K562 (cell line): Measurements from ENCODE around the gene PRPF38A. TPM values are rescaled to one million over a fixed set of nuclear protein-coding genes. Genes with fewer than 3 reads are reported as not detected.
"Not testable (repeated sequence)": the region's sequence is repeated elsewhere in the genome, so short reads cannot be mapped to it uniquely, and the experiment has no call there.

Experiments
- ATAC-seq: fragments of 200-7000 bp; cut with Tn5 transposase; 3 replicates; pipeline ENCODE4 v1.9.1; 2020; ENCODE audit warnings: moderate library complexity
- BruUV-seq: library from RNA; stranded (reverse); fragments of 400-500 nt; replicated peaks from 2 replicates; lab custom pipeline; 2021; lab: Mats Ljungman, UMichigan
- CTCF ChIA-PET: fragments of 300-600 bp; formaldehyde crosslinking; extraction: SDS; loops from one replicate; lab custom pipeline; 2021; ENCODE audit warnings: low intra/inter-chr PET ratio; lab: Yijun Ruan, JAX
- POLR2A ChIA-PET: fragments of 300-600, 350-650 bp; sonication (Branson Sonifier 250); formaldehyde crosslinking; extraction: SDS; loops from one replicate; lab custom pipeline; 2021; ENCODE audit warnings: antibody characterized with exemption, inconsistent platforms; lab: Yijun Ruan, JAX
- DNase-seq, 4 experiments: peaks; one replicate each; pipeline versions ENCODE4 v3.0.0 to v3.0.0-alpha.2; 2011 to 2018; ENCODE audit warnings: low spot score in 3 of 4, mixed read lengths in 3 of 4; ENCODE audit errors: extremely low read depth in 1 of 4
- FAIRE-seq: peaks from 2 replicates; lab custom pipeline; 2011; peaks lifted over from hg19 to GRCh38; lab: Jason Lieb, UNC
- H2AFZ ChIP-seq: 2 replicates; pipeline ENCODE4 v1.6.0; 2011; ENCODE audit warnings: low read depth, low read length, control low read depth, inconsistent platforms
- H3K27ac ChIP-seq: fragments of 200-600 bp; 3 replicates; pipeline ENCODE4 v1.8.0; 2011; ENCODE audit warnings: low read depth, mild to moderate bottlenecking, control low read depth, inconsistent platforms, low read length, moderate library complexity, mixed read lengths; ENCODE audit errors: extremely low read depth
- H3K27me3 ChIP-seq, 2 experiments: fragments of 300-600 bp in 1 of 2; 2 replicates in 1 of 2; 3 replicates in 1 of 2; pipeline versions ENCODE4 v1.6.0 to v1.8.0; 2011; ENCODE audit warnings: inconsistent platforms in 2 of 2, low read length in 2 of 2, mild to moderate bottlenecking in 1 of 2, mixed read lengths in 1 of 2, moderate library complexity in 1 of 2; ENCODE audit not compliant: control insufficient read depth in 2 of 2, insufficient read depth in 2 of 2
- H3K36me3 ChIP-seq: fragments of 300-600 bp; 3 replicates; pipeline ENCODE4 v1.8.0; 2011; ENCODE audit warnings: mild to moderate bottlenecking, low read length, inconsistent platforms; ENCODE audit not compliant: control insufficient read depth, insufficient read depth
- H3K4me1 ChIP-seq, 2 experiments: fragments of 200-600 bp in 1 of 2; replicated peaks in 1 of 2; 2 replicates in 1 of 2; 3 replicates in 1 of 2; pipeline versions ENCODE4 v1.5.1 to v1.8.0; 2011; ENCODE audit warnings: inconsistent platforms in 2 of 2, low read length in 2 of 2, mild to moderate bottlenecking in 1 of 2, mixed read lengths in 1 of 2, moderate library complexity in 1 of 2; ENCODE audit not compliant: control insufficient read depth in 2 of 2, insufficient read depth in 2 of 2
- H3K4me2 ChIP-seq: 2 replicates; pipeline ENCODE4 v1.6.1; 2011; ENCODE audit warnings: low read length, control low read depth, inconsistent platforms, mixed read lengths; ENCODE audit not compliant: insufficient read depth
- H3K4me3 ChIP-seq: fragments of 200-600 bp; sonication (generic), shearing (Covaris generic); 2 replicates; pipeline ENCODE4 v1.5.1; 2016; ENCODE audit warnings: control low read depth, inconsistent platforms
- H3K79me2 ChIP-seq: fragments of 200-600 bp; 3 replicates; pipeline ENCODE4 v1.8.0; 2011; ENCODE audit warnings: low read length, inconsistent platforms; ENCODE audit not compliant: control insufficient read depth, insufficient read depth
- H3K9ac ChIP-seq, 2 experiments: 2 replicates each; pipeline versions ENCODE4 v1.6.0 to v1.6.1; 2011; ENCODE audit warnings: low read depth in 2 of 2, low read length in 2 of 2, control low read depth in 1 of 2, inconsistent platforms in 1 of 2, mild to moderate bottlenecking in 1 of 2, mixed read lengths in 1 of 2; ENCODE audit not compliant: insufficient read depth in 1 of 2
- H3K9me1 ChIP-seq: one replicate; pipeline ENCODE4 v1.6.0; 2011; ENCODE audit warnings: inconsistent platforms, mild to moderate bottlenecking, low read length, moderate library complexity; ENCODE audit not compliant: control insufficient read depth, insufficient read depth
- H3K9me3 ChIP-seq: replicated peaks from 2 replicates; pipeline ENCODE4 v1.5.1; 2011; ENCODE audit warnings: low read depth, low read length, inconsistent platforms; ENCODE audit not compliant: control insufficient read depth, insufficient read depth
- H4K20me1 ChIP-seq: replicated peaks from 2 replicates; pipeline ENCODE4 v1.6.1; 2011; ENCODE audit warnings: low read length, inconsistent platforms, mixed read lengths; ENCODE audit not compliant: control insufficient read depth, insufficient read depth
- ILF3 ChIP-seq: fragments of 450-650 bp; IDR thresholded peaks from 2 replicates; pipeline ENCODE4 v1.6.1; 2018; ENCODE audit warnings: antibody characterized with exemption, mild to moderate bottlenecking, moderate library complexity, borderline replicate concordance
- POLR2G ChIP-seq: fragments of 200-400 bp; formaldehyde crosslinking; IDR thresholded peaks from 2 replicates; pipeline ENCODE4 v1.6.1; 2017; ENCODE audit warnings: low read depth, mild to moderate bottlenecking, antibody characterized with exemption, low read length, moderate library complexity
- WGBS: fragments of 100-300 bp; shearing (Covaris generic); methylation state at CpG from one replicate; pipeline ENCODE4 v1.1.6; 2016; ENCODE audit warnings: low coverage, mixed read lengths; ENCODE audit not compliant: insufficient coverage; ENCODE audit errors: missing lambda C conversion rate; 5-methylcytosine and 5-hydroxymethylcytosine counted together
- in situ Hi-C: fragments of 300-500 bp; cut with MboI; formaldehyde crosslinking; loops from 4 replicates; pipeline ENCODE4 v1.15.0; 2018; ENCODE audit warnings: inconsistent platforms, mixed read lengths
- intact Hi-C: fragments of 100-400 bp; cut with micrococcal nuclease; formaldehyde crosslinking; loops from 2 replicates; pipeline ENCODE4 v1.14.2; 2022
- polyA plus RNA-seq, 8 experiments: library from polyadenylated mRNA; depleted of rRNA in 4 of 8; stranded (reverse) in 5 of 8; unstranded in 3 of 8; fragments of >200 nt; fragmentation: Nextera tagmentation in 2 of 8; fragmentation: Illumina TruSeq in 1 of 8; extraction: Ambion mirVana in 2 of 8; extraction: Trizol in 1 of 8; gene quantifications; 2 replicates each; pipeline versions ENCODE4 v1.2.1 to v1.2.3, GENCODE V29; 2011 to 2014; ENCODE audit warnings: inconsistent platforms in 1 of 8, missing spikeins in 1 of 8
- total RNA-seq, 7 experiments: library from RNA; depleted of rRNA in 6 of 7; stranded (reverse); fragments of >200 nt in 6 of 7; fragmentation: Illumina TruSeq in 2 of 7; extraction: Trizol in 2 of 7; gene quantifications; 2 replicates each; pipeline versions ENCODE4 v1.2.1 to v1.2.3, GENCODE V29; 2011 to 2021; ENCODE audit warnings: low replicate concordance in 1 of 7
- TF ChIP-seq, protein P1 (sequence below): sonication (generic); formaldehyde crosslinking; IDR thresholded peaks from 2 replicates; pipeline ENCODE4 v1.8.1; 2023; ENCODE audit warnings: mild to moderate bottlenecking, missing genetic modification reagents
- TF ChIP-seq, protein P2 (sequence below): IDR thresholded peaks from 3 replicates; pipeline ENCODE4 v1.6.1; 2011; ENCODE audit warnings: borderline replicate concordance, mild to moderate bottlenecking, moderate library complexity; ENCODE audit not compliant: insufficient read length; ENCODE audit errors: extremely low read depth

The PRPF38A gene
- total and polyA plus RNA-seq, 9 of the 15 experiments (the other 6 are each of a cell fraction or from before 2014, with no cell fraction given), result 53.6 to 198 (median 89.2) TPM

DNA sequence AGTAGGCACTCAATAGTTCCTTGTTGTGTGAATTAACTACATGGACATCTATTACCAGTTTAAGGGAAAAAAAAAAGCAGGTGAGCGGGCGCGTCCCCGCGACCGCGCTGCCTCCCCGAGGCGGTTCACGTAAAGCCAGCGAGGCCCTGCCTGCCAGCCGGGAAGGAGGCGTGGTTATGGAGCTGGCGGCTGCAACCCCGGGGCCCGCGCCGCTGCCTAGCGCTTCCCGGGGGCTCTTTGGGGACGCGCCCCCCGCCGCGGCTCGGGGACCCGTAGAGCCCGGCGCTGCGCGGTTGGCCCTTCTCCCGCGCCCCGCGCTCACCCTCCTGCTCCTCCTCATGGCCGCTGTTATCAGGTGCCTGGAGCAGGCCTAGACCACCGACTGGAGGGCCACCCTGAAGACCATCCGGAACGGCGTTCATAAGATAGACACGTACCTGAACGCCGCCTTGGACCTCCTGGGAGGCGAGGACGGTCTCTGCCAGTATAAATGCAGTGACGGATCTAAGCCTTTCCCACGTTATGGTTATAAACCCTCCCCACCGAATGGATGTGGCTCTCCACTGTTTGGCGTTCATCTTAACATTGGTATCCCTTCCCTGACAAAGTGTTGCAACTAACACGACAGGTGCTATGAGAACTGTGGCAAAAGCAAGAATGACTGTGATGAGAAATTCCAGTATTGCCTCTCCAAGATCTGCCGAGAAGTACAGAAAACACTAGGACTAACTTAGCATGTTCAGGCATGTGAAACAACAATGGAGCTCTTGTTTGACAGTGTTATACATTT lies 35.8 kb upstream of the PRPF38A start:
- Histone ChIP-seq H3K4me3 (no peak overlapping the region), H3K4me1 (peaks cover 21 to 34% of the 10 kb centered on the region in 2 experiments), H3K9ac (no peak overlapping the region), H2AFZ (no peak overlapping the region), H3K36me3 (peaks cover 40% of the 10 kb centered on the region), H3K27me3 (no peaks in the 10 kb centered on the region), H3K9me1 (peaks cover 5% of the 10 kb centered on the region), H4K20me1 (no peaks in the 10 kb centered on the region)
- FAIRE-seq (no peak), ATAC-seq (no peak), DNase-seq (no peak)
- CTCF ChIA-PET, result no interaction called here
- POLR2A ChIA-PET, result interaction anchor here (0.6 to 1.2 kb wide), 4 partner anchors 11 to 950 kb away, joined by 3 read pairs; no protein-coding TSS in a partner anchor
- intact Hi-C loops, result no loop called here
- WGBS, result 98% methylated on average over 34 of the region's 51 CpGs
- TF ChIP-seq POLR2G (peak; percentile 62), ILF3 (no peak)
- TF ChIP-seq, protein P1, sequence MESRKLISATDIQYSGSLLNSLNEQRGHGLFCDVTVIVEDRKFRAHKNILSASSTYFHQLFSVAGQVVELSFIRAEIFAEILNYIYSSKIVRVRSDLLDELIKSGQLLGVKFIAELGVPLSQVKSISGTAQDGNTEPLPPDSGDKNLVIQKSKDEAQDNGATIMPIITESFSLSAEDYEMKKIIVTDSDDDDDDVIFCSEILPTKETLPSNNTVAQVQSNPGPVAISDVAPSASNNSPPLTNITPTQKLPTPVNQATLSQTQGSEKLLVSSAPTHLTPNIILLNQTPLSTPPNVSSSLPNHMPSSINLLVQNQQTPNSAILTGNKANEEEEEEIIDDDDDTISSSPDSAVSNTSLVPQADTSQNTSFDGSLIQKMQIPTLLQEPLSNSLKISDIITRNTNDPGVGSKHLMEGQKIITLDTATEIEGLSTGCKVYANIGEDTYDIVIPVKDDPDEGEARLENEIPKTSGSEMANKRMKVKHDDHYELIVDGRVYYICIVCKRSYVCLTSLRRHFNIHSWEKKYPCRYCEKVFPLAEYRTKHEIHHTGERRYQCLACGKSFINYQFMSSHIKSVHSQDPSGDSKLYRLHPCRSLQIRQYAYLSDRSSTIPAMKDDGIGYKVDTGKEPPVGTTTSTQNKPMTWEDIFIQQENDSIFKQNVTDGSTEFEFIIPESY (CRISPR knock-in tag), result peak; percentile 90
- TF ChIP-seq, protein P2, sequence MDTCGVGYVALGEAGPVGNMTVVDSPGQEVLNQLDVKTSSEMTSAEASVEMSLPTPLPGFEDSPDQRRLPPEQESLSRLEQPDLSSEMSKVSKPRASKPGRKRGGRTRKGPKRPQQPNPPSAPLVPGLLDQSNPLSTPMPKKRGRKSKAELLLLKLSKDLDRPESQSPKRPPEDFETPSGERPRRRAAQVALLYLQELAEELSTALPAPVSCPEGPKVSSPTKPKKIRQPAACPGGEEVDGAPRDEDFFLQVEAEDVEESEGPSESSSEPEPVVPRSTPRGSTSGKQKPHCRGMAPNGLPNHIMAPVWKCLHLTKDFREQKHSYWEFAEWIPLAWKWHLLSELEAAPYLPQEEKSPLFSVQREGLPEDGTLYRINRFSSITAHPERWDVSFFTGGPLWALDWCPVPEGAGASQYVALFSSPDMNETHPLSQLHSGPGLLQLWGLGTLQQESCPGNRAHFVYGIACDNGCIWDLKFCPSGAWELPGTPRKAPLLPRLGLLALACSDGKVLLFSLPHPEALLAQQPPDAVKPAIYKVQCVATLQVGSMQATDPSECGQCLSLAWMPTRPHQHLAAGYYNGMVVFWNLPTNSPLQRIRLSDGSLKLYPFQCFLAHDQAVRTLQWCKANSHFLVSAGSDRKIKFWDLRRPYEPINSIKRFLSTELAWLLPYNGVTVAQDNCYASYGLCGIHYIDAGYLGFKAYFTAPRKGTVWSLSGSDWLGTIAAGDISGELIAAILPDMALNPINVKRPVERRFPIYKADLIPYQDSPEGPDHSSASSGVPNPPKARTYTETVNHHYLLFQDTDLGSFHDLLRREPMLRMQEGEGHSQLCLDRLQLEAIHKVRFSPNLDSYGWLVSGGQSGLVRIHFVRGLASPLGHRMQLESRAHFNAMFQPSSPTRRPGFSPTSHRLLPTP, result no peak
- TF ChIP-seq, all 486 proteins: peak for 2
- Histone ChIP-seq H3K27ac (no peak overlapping the region), H3K9me3 (no peaks in the 10 kb centered on the region), H3K79me2 (peaks cover 22% of the 10 kb centered on the region), H3K4me2 (no peak overlapping the region)
- BruUV-seq, result no TSS peak
- in situ Hi-C loops, result no loop called here

DNA sequence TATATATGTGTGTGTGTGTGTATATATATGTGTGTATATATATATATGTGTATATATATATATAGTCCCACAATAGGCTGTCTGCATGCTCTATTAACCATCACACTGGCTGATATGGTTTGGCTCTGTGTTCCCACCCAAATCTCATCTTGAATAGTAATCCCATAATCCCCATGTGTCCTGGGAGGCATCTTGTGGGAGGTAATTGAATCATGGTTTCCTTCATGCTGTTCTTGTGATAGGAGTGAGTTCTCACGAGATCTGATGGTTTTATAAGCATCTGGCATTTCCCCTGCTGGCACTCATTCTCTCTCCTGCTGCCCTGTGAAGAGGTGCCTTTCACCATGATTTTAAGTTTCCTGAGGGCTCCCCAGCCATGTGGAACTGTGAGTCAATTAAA lies 34.6 kb upstream of the PRPF38A start:
- peaks cover 43% of the 10 kb centered on the region for H3K36me3 ChIP-seq
- 80% methylated on average over 1 of the region's 1 CpG for WGBS
- DNase-seq, ATAC-seq, FAIRE-seq, in situ Hi-C loops, BruUV-seq, H3K4me2 ChIP-seq, H2AFZ ChIP-seq, H4K20me1 ChIP-seq, H3K27me3 ChIP-seq, H3K27ac ChIP-seq, H3K9me1 ChIP-seq, CTCF ChIA-PET, H3K4me3 ChIP-seq, intact Hi-C loops, H3K9me3 ChIP-seq, H3K9ac ChIP-seq: not testable (repeated sequence)
- H3K79me2 ChIP-seq, result peaks cover 11% of the 10 kb centered on the region
- POLR2A ChIA-PET, result interaction anchor here (0.6 to 1.2 kb wide), 2 partner anchors 14 to 21 kb away, joined by 3 read pairs; no protein-coding TSS in a partner anchor
- peaks cover 13 to 31% of the 10 kb centered on the region in 2 experiments for H3K4me1 ChIP-seq
